ENCODE measurements around the gene ZNF358. TPM values are rescaled to one million over a fixed set of nuclear protein-coding genes. Genes with fewer than 3 reads are reported as not detected.

The ZNF358 gene
- polyA plus RNA-seq, 3 donors: 0.41 to 8.6 (median 1.0) TPM

GRCh38 chr19:7528522-7529245 lies 12.8 kb downstream of the ZNF358 start:
- Histone ChIP-seq H3K27me3 (ENCODE audit: control insufficient read depth in 2 of 2, insufficient read depth in 2 of 2, low read length in 2 of 2) (no peaks in the 10 kb centered on the region), H3K9ac (ENCODE audit: insufficient read depth, low read length, poor library complexity, severe bottlenecking) (no peak overlapping the region), H3K4me3 (replicated peaks in 1 of 3; ENCODE audit: low read depth in 2 of 3, low read length in 3 of 3) (no peak overlapping the region), H4K20me1 (ENCODE audit: insufficient read depth, low read length) (peaks cover 10% of the 10 kb centered on the region), H3K79me2 (ENCODE audit: insufficient read depth, low read length) (peaks cover 3% of the 10 kb centered on the region), H3K27ac (ENCODE audit: low read depth in 1 of 2, low read length in 2 of 2) (no peak overlapping the region), H3K9me3 (replicated peaks in 1 of 2; ENCODE audit: control insufficient read depth in 1 of 2, insufficient read depth in 1 of 2, low read length in 2 of 2) (no peaks in the 10 kb centered on the region), H3K4me1 (ENCODE audit: control insufficient read depth in 1 of 2, insufficient read depth in 2 of 2, low read length in 2 of 2) (peaks cover 19 to 29% of the 10 kb centered on the region in 2 donors), H3K36me3 (replicated peaks in 1 of 2; ENCODE audit: control insufficient read depth in 1 of 2, insufficient read depth in 2 of 2, low read length in 2 of 2) (peaks cover 55 to 77% of the 10 kb centered on the region in 2 donors), H2AFZ (ENCODE audit: insufficient read depth, low read depth, low read length, poor library complexity, severe bottlenecking) (no peak overlapping the region), H3K4me2 (replicated peaks; ENCODE audit: extremely low read depth, low read length, poor library complexity, severe bottlenecking) (no peak overlapping the region)
- Mint-ChIP-seq H3K36me3 (peaks cover 63 to 90% of the 10 kb centered on the region in 2 donors), H3K9me3 (no peaks in the 10 kb centered on the region), H3K4me1 (peaks cover 31% of the 10 kb centered on the region), H3K27ac (peak overlapping the region in 3 of 7 donors; percentile 37 to 53 (median 43)), H3K4me3 (no peak overlapping the region), H3K27me3 (ENCODE audit: low read depth in 3 of 3) (peaks cover 0 to 2% (median 0%) of the 10 kb centered on the region in 3 donors)
- no peak for TF ChIP-seq CTCF (IDR thresholded peaks at IDR 0.05)
- DNase-seq: no peak
- 94% methylated on average over 26 of the region's 32 CpGs for WGBS (ENCODE audit: insufficient coverage)
- intact Hi-C loops (cut with micrococcal nuclease): no loop called here

GRCh38 chr19:7529246-7529600 lies 13.3 kb downstream of the ZNF358 start:
- Mint-ChIP-seq H3K4me3 (no peak overlapping the region), H3K36me3 (peaks cover 60 to 87% of the 10 kb centered on the region in 2 donors), H3K27ac (no peak overlapping the region)

More at GRCh38 chr19:7529246-7529600, 13.3 kb downstream of the ZNF358 start:
- H4K20me1 ChIP-seq (ENCODE audit: insufficient read depth, low read length): peaks cover 4% of the 10 kb centered on the region
- WGBS (ENCODE audit: insufficient coverage): 98% methylated on average over 9 of the region's 15 CpGs
- H3K27ac ChIP-seq (ENCODE audit: low read depth in 1 of 2, low read length in 2 of 2): no peak overlapping the region
- intact Hi-C loops (cut with micrococcal nuclease): no loop called here
- H2AFZ ChIP-seq (ENCODE audit: insufficient read depth, low read depth, low read length, poor library complexity, severe bottlenecking): no peak overlapping the region
- no peak for DNase-seq
- H3K4me2 ChIP-seq (replicated peaks; ENCODE audit: extremely low read depth, low read length, poor library complexity, severe bottlenecking): no peak overlapping the region
- peaks cover 19 to 30% of the 10 kb centered on the region in 2 donors for H3K4me1 ChIP-seq (ENCODE audit: control insufficient read depth in 1 of 2, insufficient read depth in 2 of 2, low read length in 2 of 2)
- no peak overlapping the region for H3K4me3 ChIP-seq (replicated peaks in 1 of 3; ENCODE audit: low read depth in 2 of 3, low read length in 3 of 3)
- no peak overlapping the region for H3K9ac ChIP-seq (ENCODE audit: insufficient read depth, low read length, poor library complexity, severe bottlenecking)
- H3K36me3 ChIP-seq (replicated peaks in 1 of 2; ENCODE audit: control insufficient read depth in 1 of 2, insufficient read depth in 2 of 2, low read length in 2 of 2): peaks cover 55 to 76% of the 10 kb centered on the region in 2 donors
- no peaks in the 10 kb centered on the region for H3K27me3 ChIP-seq (ENCODE audit: control insufficient read depth in 2 of 2, insufficient read depth in 2 of 2, low read length in 2 of 2)
- no peaks in the 10 kb centered on the region for H3K79me2 ChIP-seq (ENCODE audit: insufficient read depth, low read length)
- Mint-ChIP-seq H3K27me3 (ENCODE audit: low read depth in 3 of 3) (peaks cover 0 to 2% (median under 1%) of the 10 kb centered on the region in 3 donors), H3K4me1 (peaks cover 33% of the 10 kb centered on the region), H3K9me3 (no peaks in the 10 kb centered on the region)
- no peaks in the 10 kb centered on the region for H3K9me3 ChIP-seq (replicated peaks in 1 of 2; ENCODE audit: control insufficient read depth in 1 of 2, insufficient read depth in 1 of 2, low read length in 2 of 2)
- no peak for TF ChIP-seq CTCF (IDR thresholded peaks at IDR 0.05)

Measured in CD14-positive monocyte (primary cell).